IPS DF 6.9 (cell line): Measurements from ENCODE around the gene TCF12.

Source experiments
- DNase-seq: peaks from one replicate; pipeline ENCODE4 v3.0.0-alpha.2; 2013; ENCODE audit warnings: low read depth, low spot score
- H3K27ac ChIP-seq: one replicate; pipeline ENCODE4 v1.5.1; 2013; ENCODE audit warnings: low read length, control low read depth
- H3K27me3 ChIP-seq: 2 replicates; pipeline ENCODE4 v1.6.1; 2013; ENCODE audit warnings: mild to moderate bottlenecking, low read length; ENCODE audit not compliant: control insufficient read depth, insufficient read depth
- H3K36me3 ChIP-seq: 2 replicates; pipeline ENCODE4 v1.6.1; 2013; ENCODE audit warnings: low read length; ENCODE audit not compliant: control insufficient read depth, insufficient read depth
- H3K4me1 ChIP-seq: 2 replicates; pipeline ENCODE4 v1.6.1; 2013; ENCODE audit warnings: low read length; ENCODE audit not compliant: control insufficient read depth, insufficient read depth
- H3K4me3 ChIP-seq: 2 replicates; pipeline ENCODE4 v1.5.1; 2013; ENCODE audit warnings: mild to moderate bottlenecking, low read length
- H3K9me3 ChIP-seq: 2 replicates; pipeline ENCODE4 v1.6.1; 2013; ENCODE audit warnings: low read length, inconsistent platforms; ENCODE audit not compliant: control insufficient read depth, insufficient read depth
- WGBS: extraction: QIAGEN DNeasy Blood & Tissue Kit; methylation state at CpG from one replicate; pipeline ENCODE4 v1.1.7; 2013; ENCODE audit warnings: mixed read lengths, missing lambda C conversion rate; ENCODE audit not compliant: insufficient read length, insufficient coverage; 5-methylcytosine and 5-hydroxymethylcytosine counted together

The TCF12 gene

GRCh38 chr15:57220205-57220604 lies 301.8 kb downstream of the TCF12 start:
- no peaks in the 10 kb centered on the region for H3K27me3 ChIP-seq

GRCh38 chr15:57221134-57221533 lies 302.7 kb downstream of the TCF12 start:
- Histone ChIP-seq H3K36me3 (no peaks in the 10 kb centered on the region), H3K9me3 (no peaks in the 10 kb centered on the region), H3K4me3 (no peak overlapping the region), H3K4me1 (peaks cover 1% of the 10 kb centered on the region; the same call in 1 of the 2 replicates), H3K27me3 (no peaks in the 10 kb centered on the region), H3K27ac (no peak overlapping the region)
- WGBS: no CpG with 5 or more reads among the region's 1 CpG
- DNase-seq: no peak

More at GRCh38 chr15:57220205-57220604, 301.8 kb downstream of the TCF12 start:
- Histone ChIP-seq H3K36me3 (no peaks in the 10 kb centered on the region), H3K9me3 (no peaks in the 10 kb centered on the region), H3K27ac (no peak overlapping the region), H3K4me1 (peaks cover 1% of the 10 kb centered on the region; the same call in 1 of the 2 replicates), H3K4me3 (no peak overlapping the region)
- no peak for DNase-seq
- WGBS: no CpG with 5 or more reads among the region's 2 CpGs

GRCh38 chr15:57223345-57223744 lies 304.9 kb downstream of the TCF12 start:
- no peaks in the 10 kb centered on the region for H3K36me3 ChIP-seq
- H3K27ac ChIP-seq: no peak overlapping the region
- H3K4me1 ChIP-seq: peaks cover 1% of the 10 kb centered on the region; the same call in 1 of the 2 replicates
- WGBS: no CpG with 5 or more reads among the region's 2 CpGs
- H3K27me3 ChIP-seq: no peaks in the 10 kb centered on the region
- DNase-seq: no peak
- no peaks in the 10 kb centered on the region for H3K9me3 ChIP-seq
- no peak overlapping the region for H3K4me3 ChIP-seq

DNA sequence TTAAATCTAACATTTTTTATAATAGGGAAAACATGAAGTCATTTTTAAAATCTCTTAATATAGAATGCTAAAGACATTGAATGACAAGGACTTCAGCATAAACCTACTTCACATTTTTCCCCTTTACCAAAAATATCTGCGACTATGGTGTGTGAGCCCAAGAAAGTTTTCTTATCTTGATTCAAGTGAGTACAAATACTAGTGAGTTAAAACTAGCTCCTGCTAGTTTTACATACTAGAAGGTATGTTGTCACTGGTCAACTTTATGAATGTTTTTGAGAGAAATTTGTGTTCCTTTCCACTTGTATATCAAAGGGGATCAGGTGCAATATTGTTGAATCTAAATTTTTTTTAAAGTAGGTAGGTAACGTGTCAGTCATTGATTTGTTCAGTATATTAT lies 305.4 kb downstream of the TCF12 start:
- Histone ChIP-seq H3K27me3 (no peaks in the 10 kb centered on the region), H3K4me1 (peaks cover 1% of the 10 kb centered on the region; the same call in 1 of the 2 replicates), H3K27ac (no peak overlapping the region), H3K4me3 (no peak overlapping the region), H3K36me3 (no peaks in the 10 kb centered on the region), H3K9me3 (no peaks in the 10 kb centered on the region)
- DNase-seq: no peak
- no CpG with 5 or more reads among the region's 2 CpGs for WGBS

GRCh38 chr15:57224664-57225063 lies 306.2 kb downstream of the TCF12 start:
- DNase-seq: no peak
- H3K27me3 ChIP-seq: no peaks in the 10 kb centered on the region
- no peaks in the 10 kb centered on the region for H3K4me1 ChIP-seq
- H3K9me3 ChIP-seq: no peaks in the 10 kb centered on the region
- no CpG with 5 or more reads among the region's 2 CpGs for WGBS
- no peak overlapping the region for H3K27ac ChIP-seq
- no peak overlapping the region for H3K4me3 ChIP-seq
- H3K36me3 ChIP-seq: no peaks in the 10 kb centered on the region

- Histone ChIP-seq H3K9me3 (no peaks in the 10 kb centered on the region), H3K27me3 (no peaks in the 10 kb centered on the region), H3K4me3 (no peak overlapping the region), H3K4me1 (no peaks in the 10 kb centered on the region), H3K27ac (no peak overlapping the region), H3K36me3 (no peaks in the 10 kb centered on the region)
- WGBS: no CpG with 5 or more reads among the region's 3 CpGs
- DNase-seq: no peak
These were observed 308.7 kb downstream of the TCF12 start for GRCh38 chr15:57227166-57227565.

- Histone ChIP-seq H3K36me3 (peaks cover 2% of the 10 kb centered on the region; the same call in 1 of the 2 replicates), H3K4me3 (no peak overlapping the region), H3K27ac (no peak overlapping the region), H3K9me3 (no peaks in the 10 kb centered on the region), H3K4me1 (no peaks in the 10 kb centered on the region), H3K27me3 (no peaks in the 10 kb centered on the region)
- WGBS: no CpG with 5 or more reads among the region's 2 CpGs
- no peak for DNase-seq
These were observed 309.5 kb downstream of the TCF12 start for GRCh38 chr15:57227899-57228298.

GRCh38 chr15:57228395-57228794 lies 310.0 kb downstream of the TCF12 start:
- no peak overlapping the region for H3K4me3 ChIP-seq
- DNase-seq: no peak
- no peaks in the 10 kb centered on the region for H3K9me3 ChIP-seq
- WGBS: 100% methylated on average over 1 of the region's 4 CpGs
- no peak overlapping the region for H3K27ac ChIP-seq
- no peaks in the 10 kb centered on the region for H3K27me3 ChIP-seq
- no peaks in the 10 kb centered on the region for H3K4me1 ChIP-seq
- peaks cover 2% of the 10 kb centered on the region; the same call in 1 of the 2 replicates for H3K36me3 ChIP-seq

GRCh38 chr15:57229051-57229450 lies 310.6 kb downstream of the TCF12 start:
- Histone ChIP-seq H3K27me3 (no peaks in the 10 kb centered on the region), H3K36me3 (peaks cover 2% of the 10 kb centered on the region; the same call in 1 of the 2 replicates), H3K9me3 (no peaks in the 10 kb centered on the region), H3K27ac (no peak overlapping the region), H3K4me1 (no peaks in the 10 kb centered on the region), H3K4me3 (no peak overlapping the region)
- no peak for DNase-seq

GRCh38 chr15:57231559-57231958 lies 313.1 kb downstream of the TCF12 start:
- no peaks in the 10 kb centered on the region for H3K27me3 ChIP-seq
- no peak for DNase-seq
- no peak overlapping the region for H3K27ac ChIP-seq
- no peak overlapping the region for H3K4me3 ChIP-seq
- WGBS: no CpG with 5 or more reads among the region's 1 CpG
- H3K36me3 ChIP-seq: peaks cover 2% of the 10 kb centered on the region; the same call in 1 of the 2 replicates
- no peaks in the 10 kb centered on the region for H3K4me1 ChIP-seq
- H3K9me3 ChIP-seq: no peaks in the 10 kb centered on the region

DNA sequence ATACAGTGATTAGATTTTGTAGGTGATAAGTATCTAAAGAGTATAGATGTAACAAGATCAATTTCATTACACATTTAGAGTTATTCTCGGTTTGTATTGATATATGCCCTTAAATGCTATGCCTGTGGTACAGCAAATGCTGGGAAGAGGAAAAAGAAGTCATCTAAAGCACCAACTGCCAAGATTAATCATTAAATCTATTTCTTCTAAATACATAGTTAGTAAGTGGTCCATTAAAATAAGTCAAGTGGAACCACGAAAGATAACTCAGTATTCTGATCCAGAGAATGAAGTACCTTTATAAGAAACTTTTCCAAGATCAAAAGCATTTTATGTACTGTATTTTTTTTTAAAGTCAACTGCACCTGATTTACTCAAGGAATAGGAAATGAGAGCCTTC lies 315.7 kb downstream of the TCF12 start:
- no peaks in the 10 kb centered on the region for H3K4me1 ChIP-seq
- H3K27me3 ChIP-seq: no peaks in the 10 kb centered on the region
- no CpG with 5 or more reads among the region's 2 CpGs for WGBS
- peaks cover 2% of the 10 kb centered on the region; the same call in 1 of the 2 replicates for H3K36me3 ChIP-seq
- no peaks in the 10 kb centered on the region for H3K9me3 ChIP-seq
- DNase-seq: no peak
- no peak overlapping the region for H3K27ac ChIP-seq
- no peak overlapping the region for H3K4me3 ChIP-seq
